Caco-2 (cell line): ENCODE measurements around the gene SNX25. TPM values are rescaled to one million over a fixed set of nuclear protein-coding genes. Genes with fewer than 3 reads are reported as not detected.

Source experiments
- BruUV-seq: library from RNA; stranded (reverse); fragments of 400-500 nt; replicated peaks from 2 replicates; lab custom pipeline; 2021; lab: Mats Ljungman, UMichigan
- CTCF ChIA-PET: fragments of 300-600 bp; sonication (Branson Sonifier 250); formaldehyde crosslinking; loops from one replicate; lab custom pipeline; 2022; ENCODE audit warnings: antibody characterized with exemption; lab: Charles Lee
- POLR2A ChIA-PET: fragments of 300-600 bp; sonication (Branson Sonifier 250); formaldehyde crosslinking; loops from one replicate; lab custom pipeline; 2022; ENCODE audit warnings: antibody characterized with exemption; lab: Charles Lee
- DNase-seq, 2 experiments: peaks; one replicate each; pipeline versions ENCODE4 v3.0.0 to v3.0.0-alpha.2; 2020 to 2022
- H3K27me3 ChIP-seq: replicated peaks from 2 replicates; pipeline ENCODE4 v1.6.0; 2011; ENCODE audit warnings: low read length; ENCODE audit not compliant: control insufficient read depth, insufficient read depth
- H3K36me3 ChIP-seq: 2 replicates; pipeline ENCODE4 v1.5.1; 2011; ENCODE audit warnings: low read length; ENCODE audit not compliant: control insufficient read depth, insufficient read depth
- H3K4me1 ChIP-seq: fragments of 250-450 bp; sonication (Bioruptor Pico); 2 replicates; pipeline ENCODE4 v1.5.1; 2020; ENCODE audit warnings: mild to moderate bottlenecking
- H3K4me3 ChIP-seq: 2 replicates; pipeline ENCODE4 v1.5.1; 2011; ENCODE audit warnings: low read depth, mild to moderate bottlenecking, control low read depth, low read length
- H3K9me3 ChIP-seq: fragments of 250-450 bp; sonication (Bioruptor Pico); 2 replicates; pipeline ENCODE4 v1.5.1; 2020; ENCODE audit warnings: mild to moderate bottlenecking, moderate library complexity
- H3K27ac Mint-ChIP-seq: one replicate; pipeline ENCODE4 v1.8.0; 2022; ENCODE audit warnings: mixed read lengths; ENCODE audit not compliant: unreplicated experiment
- H3K27me3 Mint-ChIP-seq: one replicate; pipeline ENCODE4 v1.8.0; 2022; ENCODE audit warnings: mixed read lengths; ENCODE audit not compliant: insufficient read depth, unreplicated experiment
- H3K36me3 Mint-ChIP-seq: one replicate; pipeline ENCODE4 v1.8.0; 2022; ENCODE audit warnings: mild to moderate bottlenecking, mixed read lengths; ENCODE audit not compliant: insufficient read depth, unreplicated experiment
- H3K4me1 Mint-ChIP-seq: one replicate; pipeline ENCODE4 v1.8.0; 2022; ENCODE audit warnings: low read depth, mixed read lengths; ENCODE audit not compliant: unreplicated experiment
- H3K4me3 Mint-ChIP-seq: one replicate; pipeline ENCODE4 v1.8.0; 2022; ENCODE audit warnings: mild to moderate bottlenecking, moderate library complexity, mixed read lengths; ENCODE audit not compliant: unreplicated experiment
- H3K9me3 Mint-ChIP-seq: one replicate; pipeline ENCODE4 v1.8.0; 2022; ENCODE audit warnings: mixed read lengths; ENCODE audit not compliant: unreplicated experiment
- CTCF ChIP-seq, 2 experiments: fragments of 200-600 bp in 1 of 2; IDR thresholded peaks; 1 replicate in 1 of 2; 2 replicates in 1 of 2; pipeline versions ENCODE4 v1.5.1 to v1.8.0; 2011 to 2022; ENCODE audit warnings: antibody characterized with exemption in 1 of 2, control low read depth in 1 of 2, inconsistent platforms in 1 of 2, low read depth in 1 of 2, low read length in 1 of 2, mild to moderate bottlenecking in 1 of 2, moderate library complexity in 1 of 2; ENCODE audit not compliant: insufficient read depth in 1 of 2, severe bottlenecking in 1 of 2, unreplicated experiment in 1 of 2
- intact Hi-C: fragments of 100-400 bp; cut with micrococcal nuclease; formaldehyde crosslinking; loops from one replicate; pipeline ENCODE4 v1.10.0; 2022; ENCODE audit not compliant: unreplicated experiment
- total RNA-seq: library from RNA; stranded (reverse); gene quantifications from 2 replicates; pipeline ENCODE4 v1.2.3, GENCODE V29; 2022

The SNX25 gene
- total RNA-seq, 1 experiment from 2014 or later, result 9.3 TPM

GRCh38 chr4:185374573-185374972 lies 165.2 kb downstream of the SNX25 start:
- no peak overlapping the region for H3K4me3 ChIP-seq
- POLR2A ChIA-PET, result no interaction called here
- H3K36me3 ChIP-seq, result no peaks in the 10 kb centered on the region
- intact Hi-C loops, result no loop called here
- Mint-ChIP-seq H3K4me1 (no peaks in the 10 kb centered on the region), H3K27me3 (no peaks in the 10 kb centered on the region), H3K4me3 (no peak overlapping the region), H3K27ac (no peak overlapping the region), H3K36me3 (no peaks in the 10 kb centered on the region), H3K9me3 (no peaks in the 10 kb centered on the region)
- no peak for TF ChIP-seq CTCF (IDR thresholded peaks at IDR 0.05; ENCODE audit: insufficient read depth in 1 of 2, low read depth in 1 of 2, low read length in 1 of 2, severe bottlenecking in 1 of 2, unreplicated experiment in 1 of 2)
- H3K27me3 ChIP-seq, result no peaks in the 10 kb centered on the region
- BruUV-seq, result no TSS peak
- no peaks in the 10 kb centered on the region for H3K9me3 ChIP-seq
- no peak for DNase-seq
- H3K4me1 ChIP-seq, result no peaks in the 10 kb centered on the region
- CTCF ChIA-PET, result no interaction called here

DNA sequence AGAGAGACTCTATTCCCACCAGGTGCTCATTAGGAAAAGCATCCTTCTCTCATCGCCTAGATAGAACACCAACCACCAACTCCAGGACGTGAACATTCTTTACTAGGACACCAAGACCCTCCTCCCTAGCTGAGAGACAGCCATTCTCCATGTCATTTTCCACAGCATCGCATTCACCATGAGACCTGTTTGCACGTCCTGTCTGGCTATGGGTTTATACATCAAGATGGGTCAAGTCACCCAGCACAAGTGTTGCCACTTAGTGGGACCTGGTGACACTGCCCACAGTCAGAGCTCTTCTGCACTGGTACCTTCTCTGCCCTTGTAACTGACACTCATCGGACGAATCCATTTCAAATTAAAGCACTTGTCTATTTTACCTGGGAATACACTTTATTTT lies 168.9 kb downstream of the SNX25 start:
- H3K36me3 ChIP-seq, result no peaks in the 10 kb centered on the region
- ChIA-PET POLR2A (no interaction called here), CTCF (no interaction called here)
- H3K4me1 Mint-ChIP-seq, result no peaks in the 10 kb centered on the region
- H3K9me3 Mint-ChIP-seq, result no peaks in the 10 kb centered on the region
- no peak overlapping the region for H3K4me3 ChIP-seq
- no peak overlapping the region for H3K27ac Mint-ChIP-seq
- H3K36me3 Mint-ChIP-seq, result no peaks in the 10 kb centered on the region
- DNase-seq, result no peak
- intact Hi-C loops, result no loop called here
- H3K27me3 Mint-ChIP-seq, result no peaks in the 10 kb centered on the region
- no peak for TF ChIP-seq CTCF (IDR thresholded peaks at IDR 0.05; ENCODE audit: insufficient read depth in 1 of 2, low read depth in 1 of 2, low read length in 1 of 2, severe bottlenecking in 1 of 2, unreplicated experiment in 1 of 2)
- H3K9me3 ChIP-seq, result no peaks in the 10 kb centered on the region
- H3K4me3 Mint-ChIP-seq, result no peak overlapping the region
- BruUV-seq, result no TSS peak
- H3K4me1 ChIP-seq, result no peaks in the 10 kb centered on the region
- no peaks in the 10 kb centered on the region for H3K27me3 ChIP-seq

DNA sequence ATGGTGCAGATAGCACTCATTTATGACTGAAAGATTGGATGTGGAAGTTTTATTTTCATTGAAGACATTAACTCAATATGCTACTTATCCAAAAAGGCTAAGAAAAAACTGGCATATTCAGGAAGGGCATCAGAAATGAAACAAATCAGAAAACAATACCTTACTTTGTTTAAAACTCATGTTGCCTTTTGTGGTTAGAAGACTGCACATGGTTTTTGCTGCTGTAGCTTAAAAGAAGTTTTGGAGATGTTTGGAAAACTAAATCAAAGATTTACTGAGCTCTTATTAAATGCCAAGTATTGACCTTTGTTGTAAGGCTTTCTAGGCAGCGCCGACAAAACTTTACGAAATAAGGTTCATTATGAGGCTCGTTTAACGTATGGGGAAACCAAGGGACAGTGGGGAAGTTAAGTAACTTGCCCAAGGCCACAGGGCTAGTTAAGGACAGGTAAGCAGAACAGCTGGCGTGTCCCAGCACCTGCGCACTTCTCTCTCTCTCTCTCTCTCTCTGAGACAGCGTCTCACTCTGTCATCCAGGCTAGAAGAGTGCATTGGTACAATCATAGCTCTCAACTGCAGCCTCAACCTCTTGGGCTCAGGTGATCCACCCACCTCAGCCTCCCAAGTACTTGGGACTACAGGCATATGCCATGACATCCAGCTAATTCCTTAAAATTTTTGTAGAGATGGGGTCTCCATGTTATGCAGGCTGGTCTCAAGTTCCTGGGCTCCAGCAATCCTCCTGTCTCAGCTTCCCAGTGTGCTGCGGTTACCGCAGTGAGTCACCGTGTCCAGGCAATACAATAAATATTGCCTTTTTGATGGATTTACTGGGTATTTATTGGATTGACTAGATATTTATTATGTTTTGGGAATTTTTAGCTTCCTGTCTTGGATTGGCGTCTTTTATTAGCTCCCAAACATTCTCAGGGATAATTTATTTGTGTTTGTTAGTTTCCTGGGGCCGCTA lies 170.2 kb downstream of the SNX25 start:
- Histone ChIP-seq H3K4me1 (peaks cover 4% of the 10 kb centered on the region; the same call in 1 of the 2 replicates), H3K9me3 (no peaks in the 10 kb centered on the region), H3K27me3 (no peaks in the 10 kb centered on the region), H3K36me3 (no peaks in the 10 kb centered on the region), H3K4me3 (no peak overlapping the region)
- CTCF ChIA-PET, result interaction anchor here (0.7 kb wide), 1 partner anchor 634 kb away, joined by 3 read pairs; no protein-coding TSS in a partner anchor
- no peaks in the 10 kb centered on the region for H3K27me3 Mint-ChIP-seq
- DNase-seq, result no peak
- no peak overlapping the region for H3K4me3 Mint-ChIP-seq
- intact Hi-C loops, result no loop called here
- no peaks in the 10 kb centered on the region for H3K9me3 Mint-ChIP-seq
- POLR2A ChIA-PET, result interaction anchor here (1.3 kb wide), 1 partner anchor 17 kb away, joined by 3 read pairs; the partner anchor contains the start of gene ANKRD37
- H3K27ac Mint-ChIP-seq, result no peak overlapping the region
- no TSS peak for BruUV-seq
- no peaks in the 10 kb centered on the region for H3K4me1 Mint-ChIP-seq
- H3K36me3 Mint-ChIP-seq, result no peaks in the 10 kb centered on the region
- no peak for TF ChIP-seq CTCF (IDR thresholded peaks at IDR 0.05; ENCODE audit: insufficient read depth in 1 of 2, low read depth in 1 of 2, low read length in 1 of 2, severe bottlenecking in 1 of 2, unreplicated experiment in 1 of 2)
